ENCODE measurements around the gene HNRNPCL1. TPM values are rescaled to one million over a fixed set of nuclear protein-coding genes. Genes with fewer than 3 reads are reported as not detected.

The HNRNPCL1 gene
- not detected in 2 replicates for total RNA-seq

DNA sequence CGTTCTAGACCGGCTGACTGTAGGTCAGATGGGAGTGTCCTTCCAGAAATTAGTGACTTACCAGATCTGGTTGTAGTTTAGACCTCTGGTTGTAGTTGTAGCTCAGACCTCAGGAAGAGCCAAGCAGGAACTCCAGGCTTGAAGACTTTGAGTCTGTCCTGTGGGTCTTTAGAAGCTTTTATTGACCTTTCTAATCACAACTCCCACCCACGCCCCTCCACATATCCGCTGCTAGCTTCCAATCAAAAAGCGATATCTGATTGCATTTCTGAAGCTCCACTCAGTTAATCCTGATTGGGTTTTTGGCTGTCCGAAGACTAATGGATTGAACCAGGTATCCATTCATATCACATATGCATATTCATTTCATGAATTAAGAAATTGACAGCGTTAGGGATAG is at the start of gene HNRNPCL1:
TSS of gene HNRNPCL1 (minus strand) at position 101 of the 400 bp plus-strand sequence. CDS start 431 bp downstream, outside the sequence.

DNA sequence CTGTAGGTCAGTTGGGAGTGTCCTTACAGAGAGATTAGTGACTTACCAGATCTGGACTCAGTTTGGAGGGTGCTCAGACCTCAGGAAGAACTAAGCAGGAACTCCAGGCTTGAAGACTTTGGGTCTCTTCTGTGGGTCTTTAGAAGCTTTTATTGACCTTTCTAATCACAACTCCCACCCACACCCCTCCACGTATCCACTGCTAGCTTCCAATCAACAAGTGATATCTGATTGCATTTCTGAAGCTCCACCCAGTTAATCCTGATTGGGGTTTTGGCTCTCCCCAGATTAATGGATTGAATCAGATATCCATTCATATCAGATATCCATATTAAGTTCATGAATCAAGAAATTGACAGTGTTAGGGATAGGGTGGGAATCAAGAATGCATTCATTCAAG is 49.6 kb upstream of the HNRNPCL1 start, which contains the start of gene PRAMEF10:
TSS of gene PRAMEF10 (minus strand) at position 101 of the 400 bp plus-strand sequence. CDS start 2,423 bp downstream, outside the sequence.

DNA sequence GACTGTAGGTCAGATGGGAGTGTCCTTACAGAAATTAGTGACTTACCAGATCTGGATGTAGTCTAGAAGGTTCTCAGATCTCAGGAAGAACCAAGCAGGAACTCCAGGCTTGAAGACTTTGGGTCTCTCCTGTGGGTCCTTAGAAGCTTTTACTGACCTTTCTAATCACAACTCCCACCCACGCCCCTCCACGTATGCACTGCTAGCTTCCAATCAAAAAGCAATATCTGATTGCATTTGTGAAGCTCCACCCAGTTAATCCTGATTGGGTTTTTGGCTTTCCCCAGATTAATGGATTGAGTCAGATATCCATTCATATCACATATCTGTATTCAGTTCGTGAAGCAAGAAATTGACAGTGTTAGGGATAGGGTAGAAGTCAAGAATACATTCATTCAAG is 37.6 kb upstream of the HNRNPCL1 start, which contains the start of gene PRAMEF4:
TSS of gene PRAMEF4 (minus strand) at position 101 of the 400 bp plus-strand sequence. CDS start 2,807 bp downstream, outside the sequence.

DNA sequence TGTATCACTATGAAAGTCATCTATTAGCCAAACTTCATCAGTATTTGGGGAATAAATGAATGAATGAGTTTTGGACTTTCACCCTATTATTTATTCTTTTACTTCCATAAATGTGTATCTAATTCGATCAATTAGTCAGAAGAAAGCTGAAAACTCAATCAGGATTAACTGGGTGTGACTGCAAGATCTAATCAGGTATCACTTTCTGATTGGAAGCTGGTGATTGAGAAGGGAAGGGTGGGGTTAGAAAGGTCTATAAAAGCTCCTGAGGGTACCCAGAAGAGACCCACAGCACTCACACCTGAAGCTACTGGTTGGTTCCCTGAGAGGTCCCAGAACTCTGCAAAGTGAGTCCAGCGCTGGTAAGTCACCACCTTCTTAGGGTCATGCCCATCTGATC is 8.3 kb upstream of the HNRNPCL1 start, which contains the start of gene PRAMEF2:
TSS of gene PRAMEF2 (plus strand) at position 301 of the 400 bp plus-strand sequence. CDS start 1,924 bp downstream, outside the sequence.

DNA sequence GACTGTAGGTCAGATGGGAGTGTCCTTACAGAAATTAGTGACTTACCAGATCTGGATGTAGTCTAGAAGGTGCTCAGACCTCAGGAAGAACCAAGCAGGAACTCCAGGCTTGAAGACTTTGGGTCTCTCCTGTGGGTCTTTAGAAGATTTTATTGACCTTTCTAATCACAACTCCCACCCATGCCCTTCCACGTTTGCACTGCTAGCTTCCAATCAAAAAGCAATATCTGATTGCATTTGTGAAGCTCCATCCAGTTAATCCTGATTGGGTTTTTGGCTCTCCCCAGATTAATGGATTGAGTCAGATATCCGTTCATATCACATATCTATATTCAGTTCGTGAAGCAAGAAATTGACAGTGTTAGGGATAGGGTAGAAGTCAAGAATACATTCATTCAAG is 17.2 kb downstream of the HNRNPCL1 start, which contains the start of gene PRAMEF11:
TSS of gene PRAMEF11 (minus strand) at position 101 of the 400 bp plus-strand sequence. CDS start 2,621 bp downstream, outside the sequence.

Other genes starting within 250 kb of the HNRNPCL1 start
- gene DHRS3, start 230.5 kb downstream of the HNRNPCL1 start, total RNA-seq: 25.0 and 33.7 TPM in 2 replicates
- not detected in 2 replicates for gene AADACL4, start 204.6 kb downstream of the HNRNPCL1 start, total RNA-seq
- not detected in 2 replicates for gene AADACL3, start 132.6 kb downstream of the HNRNPCL1 start, total RNA-seq
- gene CFAP107, start 102.5 kb downstream of the HNRNPCL1 start, total RNA-seq: not detected in 2 replicates
- gene PRAMEF12, start 75.0 kb downstream of the HNRNPCL1 start, total RNA-seq: not detected in 2 replicates
- gene PRAMEF1, start 57.3 kb downstream of the HNRNPCL1 start, total RNA-seq: not detected in 2 replicates
- not detected in 2 replicates for gene PRAMEF11, start 17.3 kb downstream of the HNRNPCL1 start, total RNA-seq
- not detected in 2 replicates for gene PRAMEF2, start 8.4 kb upstream of the HNRNPCL1 start, total RNA-seq
- gene PRAMEF4, start 37.5 kb upstream of the HNRNPCL1 start, total RNA-seq: not detected in 2 replicates
- not detected in 2 replicates for gene PRAMEF10, start 49.5 kb upstream of the HNRNPCL1 start, total RNA-seq
- gene PRAMEF7, start 67.9 kb upstream of the HNRNPCL1 start, total RNA-seq: not detected in 2 replicates
- gene PRAMEF6, start 98.9 kb upstream of the HNRNPCL1 start, total RNA-seq: not detected in 2 replicates
- not detected in 2 replicates for gene PRAMEF27, start 207.9 kb upstream of the HNRNPCL1 start, total RNA-seq
- not detected in 2 replicates for gene HNRNPCL3, start 212.0 kb upstream of the HNRNPCL1 start, total RNA-seq
- not detected in 2 replicates for gene PRAMEF25, start 222.1 kb upstream of the HNRNPCL1 start, total RNA-seq